KG1 (cell line): ENCODE measurements around the gene ZC3H8.
A peak's percentile ranks its signal among the peaks of the same experiment; 100 is the strongest.
"Not testable (repeated sequence)": the region's sequence is repeated elsewhere in the genome, so short reads cannot be mapped to it uniquely, and the experiment has no call there.

Source experiments
- DNase-seq: peaks from one replicate; lab custom pipeline; 2025; lab: John Stamatoyannopoulos, UW

The ZC3H8 gene

GRCh38 chr2:112254466-112255240 is at the start of gene ZC3H8:
Gene ZC3H8, minus strand, starts transcription at chr2:112255042. Its CDS starts 61 bp downstream, at chr2:112254981.
- DNase-seq = peak; percentile 93

- DNase-seq = no peak
These were observed 49.6 kb upstream of the ZC3H8 start for GRCh38 chr2:112304298-112304941.

GRCh38 chr2:112301973-112302372 is 47.1 kb upstream of the ZC3H8 start:
- DNase-seq = no peak

- DNase-seq = no peak
These were observed 46.3 kb upstream of the ZC3H8 start for GRCh38 chr2:112301171-112301584.

GRCh38 chr2:112296407-112296806 is 41.6 kb upstream of the ZC3H8 start:
- no peak for DNase-seq

GRCh38 chr2:112295407-112296078 is 40.7 kb upstream of the ZC3H8 start:
- no peak for DNase-seq

GRCh38 chr2:112293636-112294401 is 39.0 kb upstream of the ZC3H8 start:
- no peak for DNase-seq

GRCh38 chr2:112290648-112291047 is 35.8 kb upstream of the ZC3H8 start:
- no peak for DNase-seq

GRCh38 chr2:112290088-112290487 is 35.2 kb upstream of the ZC3H8 start:
- DNase-seq = no peak

- not testable (repeated sequence) for DNase-seq
These were observed 28.7 kb upstream of the ZC3H8 start for GRCh38 chr2:112283535-112283934.

GRCh38 chr2:112282066-112282465 is 27.2 kb upstream of the ZC3H8 start:
- DNase-seq = not testable (repeated sequence)

GRCh38 chr2:112277596-112278220 is 22.9 kb upstream of the ZC3H8 start:
- DNase-seq = no peak

- no peak for DNase-seq
These were observed 22.1 kb upstream of the ZC3H8 start for GRCh38 chr2:112276954-112277353.

- DNase-seq = peak; percentile 58
These were observed 21.3 kb upstream of the ZC3H8 start for GRCh38 chr2:112275887-112276773.

- DNase-seq = peak; percentile 94
These were observed 20.6 kb upstream of the ZC3H8 start, which contains the start of gene ZC3H6 for GRCh38 chr2:112275311-112275886. Gene ZC3H6, plus strand, starts transcription at chr2:112275597. Its CDS starts 398 bp downstream, at chr2:112275995.

GRCh38 chr2:112273349-112273748 is 18.5 kb upstream of the ZC3H8 start:
- no peak for DNase-seq

GRCh38 chr2:112272669-112273068 is 17.8 kb upstream of the ZC3H8 start:
- DNase-seq = no peak

GRCh38 chr2:112268547-112268946 is 13.7 kb upstream of the ZC3H8 start:
- DNase-seq = no peak

- no peak for DNase-seq
These were observed 8.0 kb upstream of the ZC3H8 start for GRCh38 chr2:112262876-112263275.

- no peak for DNase-seq
These were observed 5.4 kb upstream of the ZC3H8 start for GRCh38 chr2:112260295-112260625.
